Activated effector memory CD4-positive, alpha-beta T cell treated with anti-CD3 and anti-CD28 coated beads, Interleukin-2, amount 50 U/mL, for 16 hours (primary cell): Measurements from ENCODE around the gene ELL.
A peak's percentile ranks its signal among the peaks of the same experiment; 100 is the strongest.

Source experiments
- DNase-seq: peaks from one replicate; pipeline ENCODE4 v3.0.0-alpha.2; 2020

ELL gene

GRCh38 chr19:18466354-18466753 lies 55.5 kb downstream of the ELL start:
- DNase-seq: no peak

- DNase-seq: no peak
Measured at GRCh38 chr19:18465964-18466339, 55.9 kb downstream of the ELL start.

- DNase-seq: no peak
Measured at GRCh38 chr19:18465214-18465963, 56.5 kb downstream of the ELL start.

- no peak for DNase-seq
Measured at GRCh38 chr19:18464646-18465045, 57.2 kb downstream of the ELL start.

- no peak for DNase-seq
Measured at GRCh38 chr19:18461471-18461870, 60.4 kb downstream of the ELL start.

- no peak for DNase-seq
Measured at GRCh38 chr19:18460900-18461299, 61.0 kb downstream of the ELL start.

- DNase-seq: no peak
Measured at GRCh38 chr19:18457483-18458331, 64.2 kb downstream of the ELL start.

- DNase-seq: no peak
Measured at GRCh38 chr19:18456974-18457373, 64.9 kb downstream of the ELL start.

GRCh38 chr19:18456279-18456678 lies 65.6 kb downstream of the ELL start:
- no peak for DNase-seq

- DNase-seq: no peak
Measured at GRCh38 chr19:18453269-18454024, 68.4 kb downstream of the ELL start.

GRCh38 chr19:18452386-18452785 lies 69.5 kb downstream of the ELL start:
- no peak for DNase-seq

- peak; percentile 96 for DNase-seq
Measured at GRCh38 chr19:18450931-18451836, 70.7 kb downstream of the ELL start.

GRCh38 chr19:18450021-18450930 lies 71.6 kb downstream of the ELL start:
- no peak for DNase-seq

- DNase-seq: no peak
Measured at GRCh38 chr19:18449552-18449951, 72.3 kb downstream of the ELL start.

- no peak for DNase-seq
Measured at GRCh38 chr19:18446811-18447359, 75.0 kb downstream of the ELL start.

GRCh38 chr19:18446145-18446810 lies 75.6 kb downstream of the ELL start:
- no peak for DNase-seq

GRCh38 chr19:18445262-18445948 lies 76.5 kb downstream of the ELL start:
- DNase-seq: no peak

GRCh38 chr19:18444513-18444912 lies 77.4 kb downstream of the ELL start:
- no peak for DNase-seq

- no peak for DNase-seq
Measured at GRCh38 chr19:18443831-18444230, 78.0 kb downstream of the ELL start.

GRCh38 chr19:18443406-18443805 lies 78.5 kb downstream of the ELL start:
- no peak for DNase-seq
